ENCODE data around the gene ADTRP. TPM values are rescaled to one million over a fixed set of nuclear protein-coding genes. Genes with fewer than 3 reads are reported as not detected.

The ADTRP gene
- total and polyA plus RNA-seq, 2 donors (not counting 1 experiment from before 2014, with no cell fraction given), result 0.18 to 1.2 TPM

DNA sequence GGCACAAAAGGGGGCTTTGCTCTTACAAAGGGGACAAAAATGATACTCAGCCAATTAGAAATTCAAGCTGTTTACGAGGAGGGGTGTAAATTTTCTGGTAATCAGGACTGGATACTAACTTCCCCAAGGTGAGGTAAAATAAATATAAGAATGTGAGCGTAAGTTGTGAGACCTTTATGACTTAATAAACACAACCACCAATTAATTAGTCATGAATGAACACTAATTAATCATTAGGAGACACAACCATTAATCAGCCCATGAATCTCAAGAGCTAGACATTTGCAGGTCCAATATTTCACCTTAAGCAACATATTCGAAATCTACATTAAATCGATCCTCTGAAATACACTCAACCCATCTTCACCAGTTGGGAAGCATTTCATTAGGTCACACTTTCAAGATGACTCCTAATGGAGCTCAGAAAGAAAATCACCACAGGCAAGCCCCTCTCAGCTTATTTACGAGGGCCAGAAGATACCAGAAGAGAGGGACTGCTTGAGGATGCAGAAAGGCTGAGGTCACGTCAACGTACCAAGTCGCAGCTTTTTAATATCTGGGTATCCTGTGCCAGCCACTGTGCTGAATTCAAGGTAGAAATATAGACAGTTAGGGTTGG is 2.7 kb downstream of the ADTRP start:
- intact Hi-C loops (cut with micrococcal nuclease), result no loop called here
- Mint-ChIP-seq H3K27ac (no peak overlapping the region), H3K4me1 (no peaks in the 10 kb centered on the region), H3K27me3 (peaks cover 7% of the 10 kb centered on the region), H3K4me3 (no peak overlapping the region), H3K9me3 (ENCODE audit: insufficient read depth) (no peaks in the 10 kb centered on the region)
- Histone ChIP-seq H3K79me2 (ENCODE audit: control insufficient read depth, insufficient read depth, low read length) (no peaks in the 10 kb centered on the region), H3K36me3 (replicated peaks in 1 of 2; ENCODE audit: control extremely low read depth in 1 of 2, control insufficient read depth in 1 of 2, extremely low read depth in 1 of 2, insufficient read depth in 2 of 2, low read length in 1 of 2) (no peaks in the 10 kb centered on the region), H3K4me3 (ENCODE audit: control extremely low read depth in 1 of 5, extremely low read depth in 1 of 5, insufficient read depth in 1 of 5, low read depth in 2 of 5, low read length in 4 of 5) (no peak overlapping the region), H3K27me3 (replicated peaks in 1 of 4; ENCODE audit: control extremely low read depth in 1 of 4, control insufficient read depth in 3 of 4, insufficient read depth in 4 of 4, low read length in 3 of 4) (no peaks in the 10 kb centered on the region), H3K4me1 (ENCODE audit: control insufficient read depth in 2 of 2, insufficient read depth in 2 of 2, low read length in 2 of 2) (no peaks in the 10 kb centered on the region), H3K4me2 (replicated peaks; ENCODE audit: low read depth, low read length, poor library complexity, severe bottlenecking) (no peak overlapping the region), H3K9me3 (ENCODE audit: control extremely low read depth in 1 of 3, control insufficient read depth in 2 of 3, insufficient read depth in 1 of 3, low read length in 2 of 3) (peaks cover 0 to 4% (median 0%) of the 10 kb centered on the region in 3 donors), H3K27ac (ENCODE audit: low read length in 2 of 2) (no peak overlapping the region), H3K9ac (ENCODE audit: low read length) (no peak overlapping the region), H2AFZ (ENCODE audit: insufficient read depth, low read depth, low read length, poor library complexity, severe bottlenecking) (no peak overlapping the region), H4K20me1 (ENCODE audit: control insufficient read depth, insufficient read depth, low read length, poor library complexity, severe bottlenecking) (no peaks in the 10 kb centered on the region)
- POLR2A ChIA-PET, result no interaction called here
- TF ChIP-seq EZH2 (IDR thresholded peaks at IDR 0.05; ENCODE audit: borderline replicate concordance, insufficient read depth, low read depth, low read length, poor library complexity, severe bottlenecking) (no peak), CTCF (IDR thresholded peaks at IDR 0.05) (no peak)
- ATAC-seq (ENCODE audit: low read depth) (no peak), DNase-seq (no peak)
- CTCF ChIA-PET, result no interaction called here
- WGBS (ENCODE audit: insufficient coverage), result 96% methylated on average over 4 of the region's 8 CpGs

DNA sequence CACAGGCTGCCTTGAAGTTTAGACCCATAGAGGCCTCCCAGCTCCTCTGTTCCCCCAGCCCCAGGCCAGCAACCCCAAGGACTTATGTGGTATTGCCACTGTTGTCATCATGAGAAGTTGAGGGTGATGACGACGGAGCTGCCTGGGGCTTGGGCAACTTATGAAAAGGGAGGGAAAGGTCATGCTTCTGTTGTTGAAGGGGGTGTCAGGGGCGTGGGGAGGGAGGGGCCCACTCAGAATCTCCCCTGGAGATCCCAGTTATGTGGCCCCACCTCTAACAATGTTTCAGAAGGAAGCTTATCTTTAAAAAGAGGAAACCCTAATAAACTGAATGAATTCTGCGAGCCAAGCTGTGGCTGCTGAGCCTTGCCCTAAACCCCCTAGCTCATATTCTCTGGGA is 4.2 kb downstream of the ADTRP start:
- no CpG with 5 or more reads among the region's 4 CpGs for WGBS (ENCODE audit: insufficient coverage)
- H3K4me3 ChIP-seq (ENCODE audit: control extremely low read depth in 1 of 5, extremely low read depth in 1 of 5, insufficient read depth in 1 of 5, low read depth in 2 of 5, low read length in 4 of 5), result no peak overlapping the region
- no peak overlapping the region for H3K4me3 Mint-ChIP-seq
- H3K79me2 ChIP-seq (ENCODE audit: control insufficient read depth, insufficient read depth, low read length), result no peaks in the 10 kb centered on the region
- H3K27me3 Mint-ChIP-seq, result peaks cover 13% of the 10 kb centered on the region
- no peak overlapping the region for H3K4me2 ChIP-seq (replicated peaks; ENCODE audit: low read depth, low read length, poor library complexity, severe bottlenecking)
- no peaks in the 10 kb centered on the region for H3K4me1 ChIP-seq (ENCODE audit: control insufficient read depth in 2 of 2, insufficient read depth in 2 of 2, low read length in 2 of 2)
- H3K9me3 Mint-ChIP-seq (ENCODE audit: insufficient read depth), result no peaks in the 10 kb centered on the region
- POLR2A ChIA-PET, result no interaction called here
- no peaks in the 10 kb centered on the region for H3K36me3 ChIP-seq (replicated peaks in 1 of 2; ENCODE audit: control extremely low read depth in 1 of 2, control insufficient read depth in 1 of 2, extremely low read depth in 1 of 2, insufficient read depth in 2 of 2, low read length in 1 of 2)
- H3K27ac Mint-ChIP-seq, result no peak overlapping the region
- TF ChIP-seq EZH2 (IDR thresholded peaks at IDR 0.05; ENCODE audit: borderline replicate concordance, insufficient read depth, low read depth, low read length, poor library complexity, severe bottlenecking), result no peak
- TF ChIP-seq CTCF (IDR thresholded peaks at IDR 0.05), result no peak
- H3K27me3 ChIP-seq (replicated peaks in 1 of 4; ENCODE audit: control extremely low read depth in 1 of 4, control insufficient read depth in 3 of 4, insufficient read depth in 4 of 4, low read length in 3 of 4), result no peaks in the 10 kb centered on the region
- CTCF ChIA-PET, result no interaction called here
- H4K20me1 ChIP-seq (ENCODE audit: control insufficient read depth, insufficient read depth, low read length, poor library complexity, severe bottlenecking), result no peaks in the 10 kb centered on the region
- ATAC-seq (ENCODE audit: low read depth) (no peak), DNase-seq (no peak)
- no peaks in the 10 kb centered on the region for H3K4me1 Mint-ChIP-seq
- intact Hi-C loops (cut with micrococcal nuclease), result no loop called here
- no peak overlapping the region for H3K27ac ChIP-seq (ENCODE audit: low read length in 2 of 2)
- no peak overlapping the region for H3K9ac ChIP-seq (ENCODE audit: low read length)
- H3K9me3 ChIP-seq (ENCODE audit: control extremely low read depth in 1 of 3, control insufficient read depth in 2 of 3, insufficient read depth in 1 of 3, low read length in 2 of 3), result peaks cover 0 to 4% (median 0%) of the 10 kb centered on the region in 3 donors
- H2AFZ ChIP-seq (ENCODE audit: insufficient read depth, low read depth, low read length, poor library complexity, severe bottlenecking), result no peak overlapping the region

Measured in B cell (primary cell).